GM20000 (cell line): Measurements from ENCODE around the gene DNER.
"Not testable (repeated sequence)": the region's sequence is repeated elsewhere in the genome, so short reads cannot be mapped to it uniquely, and the experiment has no call there.

Source experiments
- DNase-seq: peaks from one replicate; pipeline ENCODE4 v3.0.0; 2012; ENCODE audit warnings: low spot score
- TF ChIP-seq, protein P1 (sequence below): IDR thresholded peaks from 2 replicates; pipeline ENCODE4 v1.5.1; 2012; ENCODE audit warnings: mild to moderate bottlenecking, control low read depth; ENCODE audit errors: extremely low read depth, missing control alignments

DNER gene

DNA sequence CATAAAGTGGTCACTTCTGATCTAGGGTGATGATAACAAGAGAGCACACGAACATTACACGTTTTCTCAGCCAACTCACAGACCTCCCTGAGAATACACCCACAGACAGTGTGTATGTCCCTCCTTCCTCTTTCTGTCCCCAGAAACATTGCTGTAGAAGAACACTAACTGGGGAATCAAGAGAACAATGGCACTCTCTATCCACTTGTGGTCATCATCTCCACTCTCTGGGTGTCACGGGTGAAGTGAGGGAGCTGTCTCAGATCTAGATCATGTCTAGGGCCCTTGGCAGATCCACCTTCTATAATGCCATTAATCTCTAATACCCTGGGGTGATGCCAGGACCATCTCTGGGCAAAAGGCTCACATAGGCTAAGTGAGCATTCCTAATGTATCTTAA is 97.9 kb downstream of the DNER start:
- TF ChIP-seq, protein P1, sequence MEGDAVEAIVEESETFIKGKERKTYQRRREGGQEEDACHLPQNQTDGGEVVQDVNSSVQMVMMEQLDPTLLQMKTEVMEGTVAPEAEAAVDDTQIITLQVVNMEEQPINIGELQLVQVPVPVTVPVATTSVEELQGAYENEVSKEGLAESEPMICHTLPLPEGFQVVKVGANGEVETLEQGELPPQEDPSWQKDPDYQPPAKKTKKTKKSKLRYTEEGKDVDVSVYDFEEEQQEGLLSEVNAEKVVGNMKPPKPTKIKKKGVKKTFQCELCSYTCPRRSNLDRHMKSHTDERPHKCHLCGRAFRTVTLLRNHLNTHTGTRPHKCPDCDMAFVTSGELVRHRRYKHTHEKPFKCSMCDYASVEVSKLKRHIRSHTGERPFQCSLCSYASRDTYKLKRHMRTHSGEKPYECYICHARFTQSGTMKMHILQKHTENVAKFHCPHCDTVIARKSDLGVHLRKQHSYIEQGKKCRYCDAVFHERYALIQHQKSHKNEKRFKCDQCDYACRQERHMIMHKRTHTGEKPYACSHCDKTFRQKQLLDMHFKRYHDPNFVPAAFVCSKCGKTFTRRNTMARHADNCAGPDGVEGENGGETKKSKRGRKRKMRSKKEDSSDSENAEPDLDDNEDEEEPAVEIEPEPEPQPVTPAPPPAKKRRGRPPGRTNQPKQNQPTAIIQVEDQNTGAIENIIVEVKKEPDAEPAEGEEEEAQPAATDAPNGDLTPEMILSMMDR, result no peak
- no peak for DNase-seq

GRCh38 chr2:229614021-229614420 is 100.3 kb downstream of the DNER start:
- not testable (repeated sequence) for DNase-seq

DNA sequence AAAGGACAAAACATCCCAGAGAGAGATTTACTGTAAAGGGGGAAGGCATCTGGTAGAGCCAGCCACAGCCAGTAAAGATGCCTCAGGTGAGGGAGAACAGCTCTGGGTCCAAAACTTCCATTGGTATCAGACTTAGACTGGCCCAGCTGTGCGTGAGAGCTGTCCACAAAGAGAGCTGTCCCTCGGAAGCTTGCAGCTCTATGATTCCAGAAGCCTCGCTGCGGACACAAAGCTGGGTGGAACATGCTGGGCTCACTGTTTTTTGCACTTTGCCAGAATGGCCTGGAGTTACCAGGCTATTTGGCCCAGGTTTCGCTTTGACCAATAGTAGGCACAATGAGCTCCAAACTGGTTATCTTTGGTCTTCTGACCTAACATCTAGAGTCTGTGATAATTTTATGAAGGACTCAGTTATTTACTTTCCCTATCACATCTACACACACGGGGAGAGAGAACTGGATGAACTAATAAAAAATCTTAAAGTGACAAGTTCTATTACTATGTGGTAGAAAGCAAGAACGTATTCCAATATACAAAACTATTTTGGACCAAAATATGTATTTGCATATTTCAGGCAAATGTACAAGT is 101.9 kb downstream of the DNER start:
- DNase-seq, result no peak
- TF ChIP-seq, protein P1, result no peak

DNA sequence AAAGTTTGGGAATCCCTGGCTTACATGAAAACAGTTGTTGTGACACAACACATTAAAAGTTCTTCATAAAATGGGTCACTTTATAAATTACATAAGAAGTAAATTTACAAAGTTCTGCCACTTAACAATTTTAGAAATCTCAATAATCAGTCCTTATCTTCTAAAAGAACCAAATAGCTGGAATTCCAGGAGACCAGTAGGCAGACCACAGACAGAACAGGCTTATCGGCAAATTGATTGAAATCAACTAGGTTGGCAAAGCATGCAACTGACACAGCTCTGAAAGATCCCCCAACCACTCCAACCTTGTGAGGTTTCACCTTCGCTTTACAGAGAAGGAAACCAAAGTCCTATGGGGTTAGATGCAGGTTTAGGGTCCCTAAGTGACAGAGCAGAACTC is 103.0 kb downstream of the DNER start:
- DNase-seq, result no peak
- TF ChIP-seq, protein P1, result no peak

DNA sequence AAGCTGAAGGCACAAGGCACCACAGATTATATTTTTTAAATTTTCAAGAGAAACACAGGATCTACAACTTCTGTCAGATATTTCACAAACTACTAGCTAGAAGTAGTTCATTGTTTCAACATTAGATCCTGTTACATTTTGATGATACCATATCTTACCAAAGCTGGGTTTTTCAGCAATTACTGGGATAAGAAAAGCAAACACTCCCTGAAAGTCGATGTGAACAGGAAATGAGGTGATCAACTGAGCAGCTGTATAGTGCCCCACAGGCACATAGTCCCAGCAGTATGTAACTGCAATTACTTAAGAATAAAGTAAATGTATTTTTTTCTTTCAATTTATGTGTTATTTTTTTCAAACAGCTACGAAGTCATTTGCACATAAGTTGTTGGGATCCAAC is 103.5 kb downstream of the DNER start:
- TF ChIP-seq, protein P1, result no peak
- no peak for DNase-seq

GRCh38 chr2:229610333-229610732 is 104.0 kb downstream of the DNER start:
- TF ChIP-seq, protein P1, result no peak
- DNase-seq, result no peak

- DNase-seq, result no peak
- TF ChIP-seq, protein P1, result no peak
Measured at GRCh38 chr2:229601936-229602335, 112.4 kb downstream of the DNER start.

DNA sequence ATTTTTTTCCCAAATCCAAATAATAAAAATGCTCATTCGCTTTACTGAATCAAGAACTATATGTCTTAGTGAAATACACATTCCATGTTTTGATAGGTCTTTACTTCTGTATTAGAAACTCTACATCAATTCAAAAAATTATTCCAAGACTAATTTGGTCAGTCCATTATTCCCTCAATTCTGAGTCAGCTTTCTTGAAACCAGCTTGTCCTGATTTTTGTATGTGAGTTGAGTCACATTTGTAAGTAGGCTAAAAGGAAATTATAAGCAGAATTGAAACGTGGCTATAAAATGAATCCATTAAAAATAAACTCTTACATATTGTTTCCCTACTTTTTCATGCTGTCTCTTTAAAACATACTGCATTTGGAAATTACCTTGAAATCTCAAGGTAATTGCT is 113.0 kb downstream of the DNER start:
- no peak for DNase-seq

More for the DNA sequence above, 113.0 kb downstream of the DNER start:
- TF ChIP-seq, protein P1, result no peak
